Measurements from ENCODE around the gene HIF1A. TPM values are rescaled to one million over a fixed set of nuclear protein-coding genes. Genes with fewer than 3 reads are reported as not detected.

Gene HIF1A
- total and polyA plus RNA-seq, 10 of the 15 experiments (the other 5 are each of a cell fraction or from before 2014, with no cell fraction given): 18.3 to 97.0 (median 75.3) TPM

DNA sequence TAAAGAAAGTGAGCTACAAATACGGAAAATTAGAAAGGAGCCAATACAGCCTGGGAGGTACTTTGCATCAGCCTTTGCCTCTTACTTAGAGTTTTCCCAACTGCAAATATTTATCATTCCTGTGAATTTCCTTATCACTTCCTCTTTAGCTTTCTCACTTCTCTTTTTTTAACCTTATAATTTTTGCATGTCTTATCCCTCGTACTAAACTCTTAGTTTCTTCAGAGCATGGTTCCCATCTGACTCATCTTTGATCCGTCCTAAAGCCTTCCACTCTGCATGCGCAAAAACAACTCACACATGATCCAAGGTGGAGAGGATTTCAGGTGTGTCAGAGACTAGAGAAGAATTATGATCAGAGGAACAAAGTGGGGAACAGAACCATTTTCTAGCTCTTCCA is 57.3 kb downstream of the HIF1A start (continued):
- TF ChIP-seq, protein P1, sequence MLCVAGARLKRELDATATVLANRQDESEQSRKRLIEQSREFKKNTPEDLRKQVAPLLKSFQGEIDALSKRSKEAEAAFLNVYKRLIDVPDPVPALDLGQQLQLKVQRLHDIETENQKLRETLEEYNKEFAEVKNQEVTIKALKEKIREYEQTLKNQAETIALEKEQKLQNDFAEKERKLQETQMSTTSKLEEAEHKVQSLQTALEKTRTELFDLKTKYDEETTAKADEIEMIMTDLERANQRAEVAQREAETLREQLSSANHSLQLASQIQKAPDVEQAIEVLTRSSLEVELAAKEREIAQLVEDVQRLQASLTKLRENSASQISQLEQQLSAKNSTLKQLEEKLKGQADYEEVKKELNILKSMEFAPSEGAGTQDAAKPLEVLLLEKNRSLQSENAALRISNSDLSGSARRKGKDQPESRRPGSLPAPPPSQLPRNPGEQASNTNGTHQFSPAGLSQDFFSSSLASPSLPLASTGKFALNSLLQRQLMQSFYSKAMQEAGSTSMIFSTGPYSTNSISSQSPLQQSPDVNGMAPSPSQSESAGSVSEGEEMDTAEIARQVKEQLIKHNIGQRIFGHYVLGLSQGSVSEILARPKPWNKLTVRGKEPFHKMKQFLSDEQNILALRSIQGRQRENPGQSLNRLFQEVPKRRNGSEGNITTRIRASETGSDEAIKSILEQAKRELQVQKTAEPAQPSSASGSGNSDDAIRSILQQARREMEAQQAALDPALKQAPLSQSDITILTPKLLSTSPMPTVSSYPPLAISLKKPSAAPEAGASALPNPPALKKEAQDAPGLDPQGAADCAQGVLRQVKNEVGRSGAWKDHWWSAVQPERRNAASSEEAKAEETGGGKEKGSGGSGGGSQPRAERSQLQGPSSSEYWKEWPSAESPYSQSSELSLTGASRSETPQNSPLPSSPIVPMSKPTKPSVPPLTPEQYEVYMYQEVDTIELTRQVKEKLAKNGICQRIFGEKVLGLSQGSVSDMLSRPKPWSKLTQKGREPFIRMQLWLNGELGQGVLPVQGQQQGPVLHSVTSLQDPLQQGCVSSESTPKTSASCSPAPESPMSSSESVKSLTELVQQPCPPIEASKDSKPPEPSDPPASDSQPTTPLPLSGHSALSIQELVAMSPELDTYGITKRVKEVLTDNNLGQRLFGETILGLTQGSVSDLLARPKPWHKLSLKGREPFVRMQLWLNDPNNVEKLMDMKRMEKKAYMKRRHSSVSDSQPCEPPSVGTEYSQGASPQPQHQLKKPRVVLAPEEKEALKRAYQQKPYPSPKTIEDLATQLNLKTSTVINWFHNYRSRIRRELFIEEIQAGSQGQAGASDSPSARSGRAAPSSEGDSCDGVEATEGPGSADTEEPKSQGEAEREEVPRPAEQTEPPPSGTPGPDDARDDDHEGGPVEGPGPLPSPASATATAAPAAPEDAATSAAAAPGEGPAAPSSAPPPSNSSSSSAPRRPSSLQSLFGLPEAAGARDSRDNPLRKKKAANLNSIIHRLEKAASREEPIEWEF (IDR thresholded peaks at IDR 0.05; ENCODE audit: insufficient replicate concordance, low read depth, low read length): peak; percentile 40
- TF ChIP-seq, protein P2, sequence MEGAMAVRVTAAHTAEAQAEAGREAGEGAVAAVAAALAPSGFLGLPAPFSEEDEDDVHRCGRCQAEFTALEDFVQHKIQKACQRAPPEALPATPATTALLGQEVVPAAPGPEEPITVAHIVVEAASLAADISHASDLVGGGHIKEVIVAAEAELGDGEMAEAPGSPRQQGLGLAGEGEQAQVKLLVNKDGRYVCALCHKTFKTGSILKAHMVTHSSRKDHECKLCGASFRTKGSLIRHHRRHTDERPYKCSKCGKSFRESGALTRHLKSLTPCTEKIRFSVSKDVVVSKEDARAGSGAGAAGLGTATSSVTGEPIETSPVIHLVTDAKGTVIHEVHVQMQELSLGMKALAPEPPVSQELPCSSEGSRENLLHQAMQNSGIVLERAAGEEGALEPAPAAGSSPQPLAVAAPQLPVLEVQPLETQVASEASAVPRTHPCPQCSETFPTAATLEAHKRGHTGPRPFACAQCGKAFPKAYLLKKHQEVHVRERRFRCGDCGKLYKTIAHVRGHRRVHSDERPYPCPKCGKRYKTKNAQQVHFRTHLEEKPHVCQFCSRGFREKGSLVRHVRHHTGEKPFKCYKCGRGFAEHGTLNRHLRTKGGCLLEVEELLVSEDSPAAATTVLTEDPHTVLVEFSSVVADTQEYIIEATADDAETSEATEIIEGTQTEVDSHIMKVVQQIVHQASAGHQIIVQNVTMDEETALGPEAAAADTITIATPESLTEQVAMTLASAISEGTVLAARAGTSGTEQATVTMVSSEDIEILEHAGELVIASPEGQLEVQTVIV (IDR thresholded peaks at IDR 0.05; ENCODE audit: borderline replicate concordance, partially characterized antibody): no peak
- TF ChIP-seq, protein P3, sequence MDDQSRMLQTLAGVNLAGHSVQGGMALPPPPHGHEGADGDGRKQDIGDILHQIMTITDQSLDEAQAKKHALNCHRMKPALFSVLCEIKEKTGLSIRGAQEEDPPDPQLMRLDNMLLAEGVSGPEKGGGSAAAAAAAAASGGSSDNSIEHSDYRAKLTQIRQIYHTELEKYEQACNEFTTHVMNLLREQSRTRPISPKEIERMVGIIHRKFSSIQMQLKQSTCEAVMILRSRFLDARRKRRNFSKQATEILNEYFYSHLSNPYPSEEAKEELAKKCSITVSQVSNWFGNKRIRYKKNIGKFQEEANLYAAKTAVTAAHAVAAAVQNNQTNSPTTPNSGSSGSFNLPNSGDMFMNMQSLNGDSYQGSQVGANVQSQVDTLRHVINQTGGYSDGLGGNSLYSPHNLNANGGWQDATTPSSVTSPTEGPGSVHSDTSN (IDR thresholded peaks at IDR 0.05; ENCODE audit: insufficient replicate concordance, low read depth, low read length): no peak
- TF ChIP-seq NR2C2 (IDR thresholded peaks at IDR 0.05; ENCODE audit: borderline replicate concordance, control insufficient read depth, insufficient read length, low read depth) (no peak), MTA3 (IDR thresholded peaks at IDR 0.05; ENCODE audit: borderline replicate concordance, low read length) (peak; percentile 54; the same call in 1 of the 2 replicates), SMARCA5 (IDR thresholded peaks at IDR 0.05) (0 out of 2 replicates have a peak, but pooled peaks have one; percentile 18), CHD2 (IDR thresholded peaks at IDR 0.05; ENCODE audit: borderline replicate concordance, low read depth, low read length) (no peak), ZNF207 (IDR thresholded peaks at IDR 0.05; ENCODE audit: borderline replicate concordance) (no peak), NRF1 (conservative IDR thresholded peaks at IDR 0.05; ENCODE audit: low read depth, low read length) (no peak), KAT2A (conservative IDR thresholded peaks at IDR 0.05; ENCODE audit: control insufficient read depth, low read depth, low read length) (no peak), NFIC (IDR thresholded peaks at IDR 0.05; ENCODE audit: low read depth, low read length) (peak; percentile 79), BHLHE40 (IDR thresholded peaks at IDR 0.05; ENCODE audit: borderline replicate concordance in 1 of 2, low read depth in 2 of 2, low read length in 1 of 2) (peak in 1 of 2 experiments; percentile 32; a peak in 2 of 4 replicates), SMAD1 (IDR thresholded peaks at IDR 0.05; ENCODE audit: low read depth, partially characterized antibody) (peak; percentile 47), RAD21 (IDR thresholded peaks at IDR 0.05; ENCODE audit: insufficient read depth, low read depth, low read length) (no peak)
- TF ChIP-seq, protein P4, sequence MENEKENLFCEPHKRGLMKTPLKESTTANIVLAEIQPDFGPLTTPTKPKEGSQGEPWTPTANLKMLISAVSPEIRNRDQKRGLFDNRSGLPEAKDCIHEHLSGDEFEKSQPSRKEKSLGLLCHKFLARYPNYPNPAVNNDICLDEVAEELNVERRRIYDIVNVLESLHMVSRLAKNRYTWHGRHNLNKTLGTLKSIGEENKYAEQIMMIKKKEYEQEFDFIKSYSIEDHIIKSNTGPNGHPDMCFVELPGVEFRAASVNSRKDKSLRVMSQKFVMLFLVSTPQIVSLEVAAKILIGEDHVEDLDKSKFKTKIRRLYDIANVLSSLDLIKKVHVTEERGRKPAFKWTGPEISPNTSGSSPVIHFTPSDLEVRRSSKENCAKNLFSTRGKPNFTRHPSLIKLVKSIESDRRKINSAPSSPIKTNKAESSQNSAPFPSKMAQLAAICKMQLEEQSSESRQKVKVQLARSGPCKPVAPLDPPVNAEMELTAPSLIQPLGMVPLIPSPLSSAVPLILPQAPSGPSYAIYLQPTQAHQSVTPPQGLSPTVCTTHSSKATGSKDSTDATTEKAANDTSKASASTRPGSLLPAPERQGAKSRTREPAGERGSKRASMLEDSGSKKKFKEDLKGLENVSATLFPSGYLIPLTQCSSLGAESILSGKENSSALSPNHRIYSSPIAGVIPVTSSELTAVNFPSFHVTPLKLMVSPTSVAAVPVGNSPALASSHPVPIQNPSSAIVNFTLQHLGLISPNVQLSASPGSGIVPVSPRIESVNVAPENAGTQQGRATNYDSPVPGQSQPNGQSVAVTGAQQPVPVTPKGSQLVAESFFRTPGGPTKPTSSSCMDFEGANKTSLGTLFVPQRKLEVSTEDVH (IDR thresholded peaks at IDR 0.05; ENCODE audit: low read depth, partially characterized antibody): no peak
- TF ChIP-seq, protein P5, sequence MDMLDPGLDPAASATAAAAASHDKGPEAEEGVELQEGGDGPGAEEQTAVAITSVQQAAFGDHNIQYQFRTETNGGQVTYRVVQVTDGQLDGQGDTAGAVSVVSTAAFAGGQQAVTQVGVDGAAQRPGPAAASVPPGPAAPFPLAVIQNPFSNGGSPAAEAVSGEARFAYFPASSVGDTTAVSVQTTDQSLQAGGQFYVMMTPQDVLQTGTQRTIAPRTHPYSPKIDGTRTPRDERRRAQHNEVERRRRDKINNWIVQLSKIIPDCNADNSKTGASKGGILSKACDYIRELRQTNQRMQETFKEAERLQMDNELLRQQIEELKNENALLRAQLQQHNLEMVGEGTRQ (IDR thresholded peaks at IDR 0.05; ENCODE audit: borderline replicate concordance, low read depth, low read length): no peak

Data from GM12878 (cell line).